Measurements from ENCODE around the gene GSTA4.
"Not testable (repeated sequence)": the region's sequence is repeated elsewhere in the genome, so short reads cannot be mapped to it uniquely, and the experiment has no call there.

The GSTA4 gene

DNA sequence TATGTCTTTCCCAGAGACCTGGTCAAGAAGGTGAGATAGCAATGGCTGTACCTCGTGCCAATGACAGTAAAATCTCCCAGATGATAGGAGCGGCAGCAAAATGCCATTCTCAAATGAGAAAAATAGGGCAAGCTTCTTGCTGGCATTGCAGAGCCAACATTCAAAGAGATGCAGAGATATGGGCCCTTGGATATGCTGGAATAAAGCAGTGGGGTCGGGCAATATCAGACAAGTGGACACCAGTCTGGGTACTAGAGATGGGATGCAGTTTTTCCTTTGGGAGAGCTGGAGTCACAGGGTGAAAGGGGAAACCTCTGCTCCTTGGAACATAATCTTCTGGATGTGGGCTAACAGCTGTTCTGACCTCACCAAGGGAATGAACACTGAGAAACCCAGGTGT, 29.0 kb downstream of the GSTA4 start:
- no peak for DNase-seq

DNA sequence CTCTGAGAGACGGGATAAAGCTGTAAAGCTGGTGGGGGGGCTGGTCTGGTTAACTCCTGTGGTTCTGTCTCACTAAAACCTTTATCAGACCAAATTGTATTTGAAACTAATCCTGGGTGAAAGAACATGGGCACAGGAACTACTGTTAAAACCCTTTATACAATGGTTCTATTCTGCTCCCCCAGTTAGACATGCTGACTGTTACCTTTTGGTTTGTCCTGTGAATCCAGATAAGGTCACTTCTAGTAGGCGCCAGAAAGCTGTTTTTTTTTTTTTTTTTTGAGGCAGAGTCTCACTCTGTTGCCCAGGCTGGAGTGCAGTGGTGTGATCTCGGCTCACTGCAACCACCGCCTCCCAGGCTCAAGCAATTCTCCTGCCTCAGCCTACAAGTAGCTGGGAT, 29.7 kb downstream of the GSTA4 start:
- DNase-seq = no peak

DNA sequence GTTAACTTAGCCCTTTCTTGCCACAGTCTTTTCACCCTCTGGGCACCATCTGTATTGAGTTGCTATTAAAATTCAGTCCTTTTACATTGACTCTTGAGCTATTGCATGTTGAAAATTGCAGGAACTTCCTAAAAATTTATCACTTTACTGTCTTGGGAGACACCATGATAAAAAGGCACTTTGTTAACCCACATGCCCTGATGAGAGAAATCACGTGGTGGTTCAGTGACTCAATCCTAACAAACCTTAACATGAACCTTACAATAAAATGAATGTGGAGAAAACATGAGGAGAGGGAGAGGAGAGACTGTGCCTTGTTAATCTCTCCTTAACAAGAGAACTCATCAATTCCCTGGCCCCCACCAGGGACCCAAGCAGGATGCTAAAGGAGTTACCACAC, 30.8 kb downstream of the GSTA4 start:
- no peak for DNase-seq

DNA sequence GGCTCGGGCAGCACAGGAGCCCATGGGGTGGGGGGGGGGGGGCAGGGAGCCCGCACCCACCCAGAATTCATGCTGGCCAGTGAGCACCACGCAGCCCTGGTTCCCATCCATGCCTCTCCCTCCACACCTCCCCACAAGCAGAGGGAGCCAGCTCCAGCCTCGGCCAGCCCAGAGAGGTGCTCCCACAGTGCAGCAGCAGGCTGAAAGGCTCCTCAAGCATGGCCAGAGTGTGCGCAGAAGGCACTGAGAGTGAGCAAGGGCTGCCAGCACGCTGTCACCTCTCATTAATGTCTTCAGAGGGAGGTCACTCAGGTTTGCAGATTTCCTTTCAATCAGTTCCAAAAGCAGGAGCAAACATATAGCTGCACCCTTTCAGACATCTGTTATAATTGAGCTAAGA, 32.4 kb downstream of the GSTA4 start:
- DNase-seq = no peak

DNA sequence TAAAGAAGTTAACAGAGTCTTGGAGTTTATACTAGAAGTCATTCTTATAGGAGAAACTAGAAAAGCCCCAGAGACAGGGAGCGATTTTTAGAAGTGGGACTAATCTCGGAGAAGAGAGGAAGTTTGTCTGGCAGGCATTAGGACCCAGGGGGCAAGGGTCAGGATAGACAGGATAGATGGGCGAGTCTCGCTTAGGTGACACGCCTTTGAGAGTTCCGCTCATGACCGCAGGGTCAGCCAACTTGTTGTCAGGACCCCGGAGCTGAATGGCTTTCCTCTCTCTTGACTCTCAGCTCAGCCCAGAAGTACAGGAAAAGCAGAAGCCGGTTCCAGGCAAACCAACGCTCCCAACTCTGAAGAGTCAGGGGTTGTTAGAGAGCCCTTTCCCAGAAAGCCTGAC, 34.1 kb downstream of the GSTA4 start:
- DNase-seq = not testable (repeated sequence)

DNA sequence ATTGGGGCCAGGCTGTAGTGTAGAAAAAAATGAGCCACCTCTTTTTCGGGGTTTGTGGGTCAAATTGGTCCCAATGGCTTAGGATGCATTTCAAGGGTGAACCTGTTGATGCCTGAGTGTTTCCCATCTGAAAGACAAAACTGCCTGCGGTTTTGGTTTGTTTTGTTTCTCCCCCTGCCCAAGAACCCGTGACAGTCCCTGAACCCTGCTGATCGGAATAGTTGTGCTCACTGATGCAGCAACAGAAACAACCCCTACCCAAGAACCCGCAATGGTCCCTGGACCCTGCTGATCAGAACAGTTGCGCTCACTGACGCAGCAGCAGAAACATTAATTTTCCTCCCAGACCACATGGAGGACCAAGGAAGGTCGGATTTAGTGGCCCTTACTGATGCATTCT, 34.9 kb downstream of the GSTA4 start:
- DNase-seq = not testable (repeated sequence)

DNA sequence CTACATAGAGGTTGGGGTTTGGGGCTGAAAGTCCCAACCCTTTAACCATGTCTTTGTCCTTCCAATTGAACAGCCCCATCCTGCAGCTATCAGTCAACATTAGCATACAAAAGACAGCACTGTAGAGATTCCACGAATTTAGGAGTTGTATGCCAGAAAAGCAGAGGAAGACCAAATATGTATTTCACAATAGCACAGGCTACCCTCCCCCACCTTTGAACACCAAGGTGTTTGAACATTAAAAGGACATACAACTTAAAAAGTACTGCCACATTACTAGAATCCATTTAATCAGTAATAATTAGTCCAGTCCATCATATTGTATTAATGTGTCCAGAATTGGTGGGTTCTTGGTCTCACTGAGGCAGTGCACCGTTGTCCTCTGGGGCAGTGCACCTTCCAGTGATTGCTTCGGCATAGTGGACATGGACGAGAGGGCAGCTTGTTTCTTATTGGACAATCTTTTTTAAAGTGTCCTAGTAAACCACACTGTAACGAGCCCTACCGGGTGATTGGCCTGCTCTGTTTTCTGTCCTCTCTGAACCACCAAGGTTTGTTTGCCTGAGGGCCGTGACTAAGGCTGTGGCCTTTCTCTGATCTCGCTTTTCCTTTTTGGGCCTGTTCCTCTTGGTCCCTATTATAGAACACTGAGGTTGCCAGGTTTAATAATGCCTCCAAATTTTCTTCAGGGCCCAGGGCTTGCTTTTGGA, 36.4 kb downstream of the GSTA4 start:
- no peak for DNase-seq

DNA sequence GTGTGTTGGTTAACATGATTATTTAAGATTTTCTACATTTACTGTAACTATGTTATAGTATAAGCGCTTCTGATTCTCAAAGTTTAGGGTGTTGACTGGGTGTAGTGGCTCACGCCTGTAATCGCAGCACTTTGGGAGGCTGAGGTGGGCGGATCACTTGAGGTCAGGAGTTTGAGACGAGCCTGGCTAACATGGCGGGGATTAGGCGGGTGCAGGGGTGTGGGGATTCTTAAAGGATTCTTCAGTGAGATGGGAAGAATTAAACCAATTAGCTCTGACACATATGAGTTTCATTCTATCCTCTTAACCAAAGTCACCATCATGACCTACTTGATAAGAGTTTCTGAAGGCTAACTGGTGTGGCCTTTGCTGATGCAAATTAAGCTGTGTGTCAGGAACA, 39.2 kb downstream of the GSTA4 start:
- DNase-seq = no peak

DNA sequence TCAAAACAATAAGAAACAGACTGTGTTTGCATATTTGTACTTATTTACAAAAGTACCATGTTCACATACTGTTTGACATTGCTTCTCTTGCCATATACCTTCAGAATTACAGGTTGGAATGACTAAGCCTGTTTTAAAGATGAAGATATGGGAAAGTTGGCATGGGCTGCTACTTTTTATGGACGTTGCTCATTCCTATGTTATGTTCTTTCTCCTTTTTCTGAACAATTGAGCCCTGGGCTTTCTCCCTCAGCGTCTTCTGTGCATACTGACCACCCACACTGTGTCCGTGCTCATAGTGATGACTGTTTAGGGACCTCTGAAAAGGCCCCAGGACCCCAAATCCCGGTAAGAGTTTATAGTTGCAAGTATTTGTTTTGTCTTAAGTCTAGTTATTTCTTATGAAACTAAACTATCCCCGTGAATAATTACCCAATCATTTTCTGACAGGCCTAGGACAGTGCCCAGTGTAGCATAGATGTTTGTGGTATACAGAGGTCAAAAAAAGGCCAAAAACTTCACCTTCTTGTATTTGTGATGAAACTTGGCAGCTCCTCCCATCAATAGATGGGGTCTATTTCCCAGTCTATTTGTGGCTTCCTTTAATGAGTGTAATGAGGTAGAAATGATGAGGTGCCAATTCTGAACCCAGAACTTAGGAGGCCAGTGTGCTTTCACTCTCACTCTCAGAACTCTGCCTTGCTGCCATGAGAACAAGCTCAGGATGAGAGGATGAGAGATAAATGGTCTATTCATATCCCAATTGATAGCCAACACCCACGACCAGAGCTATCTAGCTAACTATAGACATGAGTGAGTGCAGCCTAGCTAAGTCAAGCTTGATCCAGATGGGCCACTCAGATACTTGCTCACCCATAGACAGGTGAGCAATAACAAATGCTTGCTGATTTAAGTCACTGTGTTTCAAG, 40.9 kb downstream of the GSTA4 start:
- no peak for DNase-seq

DNA sequence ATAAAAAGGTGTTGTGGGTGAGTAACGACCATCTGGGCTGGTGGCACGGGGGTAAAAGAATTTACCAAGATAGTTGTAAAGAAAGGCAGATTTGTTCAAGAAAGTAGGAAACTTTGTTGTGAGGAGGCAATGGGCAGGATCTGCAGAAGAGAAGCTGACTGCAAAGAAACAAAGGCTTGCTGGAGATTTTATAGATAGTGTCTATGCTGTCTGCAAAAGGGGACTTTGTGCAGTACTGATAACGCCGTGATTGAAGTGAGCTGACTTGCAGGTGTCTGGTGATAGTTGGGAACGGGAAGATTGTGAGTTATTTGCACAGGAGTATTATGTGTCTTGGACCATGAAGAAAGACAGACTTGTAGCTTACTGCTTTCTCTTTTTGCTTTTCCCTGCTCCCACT, 48.8 kb downstream of the GSTA4 start:
- no peak for DNase-seq

DNA sequence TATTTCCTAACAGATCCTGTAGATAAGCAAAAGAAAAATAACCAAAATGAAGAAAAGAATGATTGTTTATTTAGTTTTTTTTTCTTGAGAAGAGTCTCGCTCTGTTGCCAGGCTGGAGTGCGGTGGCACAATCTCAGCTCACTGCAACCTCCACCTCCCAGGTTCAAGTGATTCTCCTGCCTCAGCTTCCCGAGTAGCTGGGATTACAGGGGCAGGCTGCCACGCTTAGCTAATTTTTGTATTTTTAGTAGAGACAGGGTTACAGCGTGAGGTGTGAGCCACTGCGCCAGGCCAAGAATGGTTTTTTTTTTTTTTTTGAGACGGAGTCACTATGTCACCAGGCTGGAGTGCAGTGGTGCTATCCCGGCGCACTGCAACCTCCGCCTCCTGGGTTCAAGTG, 52.3 kb downstream of the GSTA4 start:
- DNase-seq = not testable (repeated sequence)

DNA sequence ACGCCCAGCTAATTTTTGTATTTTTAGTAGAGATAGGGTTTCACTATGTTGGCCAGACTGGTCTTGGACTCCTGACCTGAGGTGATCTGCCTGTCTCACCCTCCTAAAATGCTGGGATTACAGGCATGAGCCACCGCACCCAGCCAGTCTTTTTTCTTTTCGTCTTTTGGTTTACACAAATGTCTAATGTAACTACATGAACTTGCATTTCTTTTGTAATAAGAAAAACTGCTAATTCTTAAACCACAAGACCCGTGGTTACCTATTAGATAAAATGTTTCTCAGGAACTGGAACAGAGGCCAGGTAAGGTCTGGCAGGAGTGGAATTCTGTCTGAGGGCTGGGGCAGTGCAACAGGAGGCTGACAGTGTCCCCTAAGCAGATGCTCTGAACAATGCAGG, 52.9 kb downstream of the GSTA4 start:
- no peak for DNase-seq

DNA sequence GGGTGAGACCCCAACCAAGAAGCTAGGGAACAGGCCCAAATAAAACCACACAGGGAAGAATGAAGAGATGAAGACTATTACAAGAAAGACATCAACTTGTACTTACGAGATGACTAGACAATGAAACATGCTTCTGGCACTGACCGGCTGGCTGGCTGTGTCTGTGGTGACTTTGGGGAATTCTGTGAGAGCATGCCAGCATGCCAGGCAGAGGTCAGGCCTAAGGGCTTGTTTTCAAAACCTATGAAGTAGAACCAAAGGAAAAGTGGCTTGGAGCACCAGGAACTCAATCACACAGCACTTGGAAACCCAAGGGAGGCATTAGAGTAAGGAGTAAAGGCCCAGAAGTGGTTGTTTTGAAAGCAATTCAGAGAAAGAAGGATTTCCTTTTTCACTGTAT, 57.2 kb downstream of the GSTA4 start:
- no peak for DNase-seq

DNA sequence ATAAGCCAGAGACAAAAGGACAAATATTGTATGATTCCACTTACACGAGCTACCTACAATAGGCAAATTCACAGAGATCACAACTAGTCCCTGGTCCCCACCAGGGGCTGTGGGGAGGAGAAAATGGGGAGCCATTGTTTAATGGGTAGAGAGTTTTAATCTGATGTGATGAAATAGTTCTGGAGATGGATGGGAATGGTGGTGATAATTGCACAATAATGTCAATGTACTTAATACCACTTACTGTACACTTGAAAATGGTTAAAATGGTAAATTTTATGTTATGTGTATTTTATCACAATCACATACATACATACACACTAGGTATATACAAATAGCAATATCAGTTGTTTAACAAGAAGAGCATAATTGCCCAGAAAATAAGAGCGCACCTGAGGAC, 61.3 kb downstream of the GSTA4 start:
- DNase-seq = no peak

DNA sequence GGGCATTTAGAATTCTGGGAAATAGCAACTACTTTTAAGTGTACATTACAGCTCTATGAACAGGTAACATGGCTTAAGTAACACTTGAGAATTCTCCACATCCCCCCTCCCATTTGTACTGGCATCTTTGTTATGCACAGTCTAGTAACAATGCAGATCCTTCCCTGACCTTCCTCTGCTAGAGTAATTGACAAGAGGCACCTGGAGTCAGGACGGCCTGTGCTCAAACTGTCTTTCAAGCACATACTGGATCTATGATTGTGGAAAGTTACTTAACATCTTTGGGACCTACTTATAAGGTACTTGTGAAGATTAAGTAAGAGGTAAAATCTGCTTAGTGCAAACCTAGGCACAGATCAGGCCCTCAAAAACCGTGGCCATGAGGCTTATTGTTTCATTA, 63.7 kb downstream of the GSTA4 start:
- no peak for DNase-seq

DNA sequence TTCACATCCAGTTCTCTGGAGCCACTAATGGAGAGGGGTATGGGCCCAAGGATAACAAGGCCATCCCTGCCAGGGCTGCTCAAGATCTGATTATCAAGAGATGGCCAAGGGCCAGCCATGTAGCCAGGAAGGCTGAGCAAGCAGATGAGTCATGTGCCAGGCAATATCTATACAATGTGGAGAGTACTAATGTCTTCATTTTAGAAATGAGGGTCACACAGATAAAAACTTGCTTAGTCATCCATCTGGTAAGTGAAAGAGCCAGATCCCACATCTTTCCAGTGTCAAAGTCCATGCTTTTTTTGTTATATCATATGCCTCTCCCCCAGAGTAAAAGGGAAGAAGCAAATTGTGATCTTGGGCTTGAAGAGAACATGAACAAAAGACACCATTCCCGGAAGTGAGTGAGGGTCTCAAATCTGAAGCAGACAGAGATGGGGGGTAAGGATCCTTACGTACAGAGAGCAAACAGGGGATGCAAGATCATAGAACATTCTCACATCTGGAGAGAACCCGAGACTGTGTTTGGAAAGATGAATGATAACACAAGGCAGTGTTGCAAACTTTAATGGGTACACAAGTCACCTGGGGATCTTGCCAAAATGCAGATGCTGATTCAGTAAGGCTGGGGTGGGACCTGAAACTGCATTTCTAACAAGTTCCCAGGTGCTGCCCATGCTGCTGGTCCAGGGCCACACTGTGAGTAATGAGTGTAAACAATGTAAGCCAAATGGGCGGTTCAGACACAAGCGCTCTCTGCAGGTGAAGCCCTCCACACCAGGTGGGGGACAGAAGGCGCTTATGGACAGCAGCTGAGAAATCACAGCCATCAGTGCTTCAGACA, 65.5 kb downstream of the GSTA4 start:
- DNase-seq = peak; percentile 17
